ENCODE measurements around the gene MEF2A.
"Not testable (repeated sequence)": the region's sequence is repeated elsewhere in the genome, so short reads cannot be mapped to it uniquely, and the experiment has no call there.

The MEF2A gene

DNA sequence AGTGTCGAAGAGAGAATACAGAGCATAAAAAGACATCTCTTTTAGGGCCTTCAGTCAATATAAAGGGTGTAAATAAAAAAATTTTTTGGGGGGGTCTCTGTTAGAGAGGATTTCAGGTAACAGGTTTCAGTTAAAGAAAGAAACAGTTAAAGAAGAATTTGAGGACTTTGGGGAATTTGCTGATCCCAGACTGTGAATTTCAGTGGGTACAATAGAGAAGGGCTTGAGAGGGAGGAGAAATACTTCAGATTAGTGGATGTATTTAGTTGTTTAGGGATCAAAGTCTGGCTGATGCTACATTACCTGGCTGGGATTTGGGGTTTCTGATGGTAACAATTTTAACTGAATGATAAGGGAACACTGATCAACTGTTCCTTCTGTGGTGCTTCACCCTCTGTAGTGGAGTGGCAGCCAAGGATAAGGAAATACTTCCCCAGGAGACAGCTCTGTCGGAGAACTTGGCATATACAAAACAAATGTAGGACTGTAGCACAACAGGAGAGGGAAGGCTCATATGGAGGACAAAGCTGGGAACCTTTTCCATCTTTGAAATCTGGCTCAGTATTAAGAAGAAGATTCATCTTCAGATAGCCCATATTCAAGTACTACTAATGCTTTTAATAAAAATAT is 79.2 kb downstream of the MEF2A start:
- DNase-seq (ENCODE audit: low read depth in 2 of 2, low spot score in 1 of 2) = no peak

DNA sequence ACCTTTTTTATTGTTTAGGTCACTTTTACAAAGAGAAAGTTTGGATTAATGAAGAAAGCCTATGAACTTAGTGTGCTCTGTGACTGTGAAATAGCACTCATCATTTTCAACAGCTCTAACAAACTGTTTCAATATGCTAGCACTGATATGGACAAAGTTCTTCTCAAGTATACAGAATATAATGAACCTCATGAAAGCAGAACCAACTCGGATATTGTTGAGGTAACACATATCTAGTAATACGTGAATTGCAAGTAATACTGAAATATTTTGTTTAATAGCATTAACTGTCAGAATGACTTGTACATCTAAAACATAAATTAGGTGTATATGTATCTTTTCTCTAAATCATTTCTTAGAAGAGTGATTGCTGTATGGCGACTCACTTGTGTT is 79.8 kb downstream of the MEF2A start:
- DNase-seq (ENCODE audit: low read depth in 2 of 2, low spot score in 1 of 2) = no peak

- DNase-seq (ENCODE audit: low read depth in 2 of 2, low spot score in 1 of 2) = no peak
Measured at GRCh38 chr15:99645951-99646350, 80.2 kb downstream of the MEF2A start.

DNA sequence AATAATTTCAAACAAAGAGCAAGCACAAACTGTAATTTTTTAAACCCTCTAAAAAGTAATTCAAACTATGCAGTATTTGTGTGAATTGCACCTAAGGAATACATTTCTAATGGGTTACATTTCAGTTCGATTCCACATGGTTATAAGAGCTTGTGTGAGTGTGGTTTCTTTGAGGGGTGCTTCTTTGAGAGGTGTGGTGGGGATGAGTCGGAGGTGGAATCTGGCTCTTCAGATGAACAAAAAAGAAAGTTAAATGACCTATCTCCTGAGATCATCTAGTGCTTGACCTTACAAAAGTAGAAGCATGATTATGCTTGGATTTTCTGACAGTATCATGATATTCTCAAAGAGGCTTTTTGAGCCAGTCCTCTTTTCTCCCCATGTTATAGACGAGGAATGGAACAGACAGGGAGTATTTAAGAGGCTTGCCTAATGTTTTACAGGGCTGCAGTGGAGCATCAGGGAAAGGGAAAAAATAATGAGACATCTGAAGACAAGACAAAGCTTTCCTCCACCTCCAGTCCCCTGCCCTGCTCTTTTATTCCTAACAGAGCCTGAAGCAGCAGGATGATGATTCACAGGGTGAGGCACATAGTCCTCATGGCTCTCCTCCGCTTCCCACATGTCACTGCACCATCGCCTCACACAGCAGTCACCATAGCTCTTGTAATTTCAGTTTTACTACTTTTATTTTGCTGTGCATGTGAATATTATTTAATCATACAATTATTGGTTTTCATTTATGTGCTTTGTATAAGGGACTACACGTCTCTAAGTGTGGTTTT is 85.4 kb downstream of the MEF2A start:
- DNase-seq (ENCODE audit: low read depth in 2 of 2, low spot score in 1 of 2) = no peak

GRCh38 chr15:99656205-99656604 is 90.4 kb downstream of the MEF2A start:
- no peak for DNase-seq (ENCODE audit: low read depth in 2 of 2, low spot score in 1 of 2)

DNA sequence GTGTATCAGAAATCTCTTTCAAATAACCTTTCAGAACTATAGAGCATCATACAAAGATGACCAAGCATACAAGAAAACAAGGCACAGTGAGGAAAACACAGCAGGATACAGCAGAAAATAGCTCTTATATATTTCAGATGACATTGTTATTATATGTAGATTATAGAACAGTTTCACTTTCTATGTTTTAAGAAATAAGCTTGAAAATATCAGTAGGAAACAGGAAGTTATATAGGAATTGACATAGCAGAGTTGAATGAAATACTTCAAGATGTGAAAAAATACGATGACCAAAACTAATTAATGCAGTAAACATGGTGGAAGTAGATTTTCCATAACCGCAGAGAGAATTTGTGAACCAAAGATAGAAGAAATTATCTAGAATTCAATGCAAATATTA is 92.2 kb downstream of the MEF2A start:
- no peak for DNase-seq (ENCODE audit: low read depth in 2 of 2, low spot score in 1 of 2)

GRCh38 chr15:99662903-99663302 is 97.1 kb downstream of the MEF2A start:
- DNase-seq (ENCODE audit: low read depth in 2 of 2, low spot score in 1 of 2) = no peak

- not testable (repeated sequence) for DNase-seq (ENCODE audit: low read depth in 2 of 2, low spot score in 1 of 2)
Measured at GRCh38 chr15:99666073-99666472, 100.3 kb downstream of the MEF2A start.

DNA sequence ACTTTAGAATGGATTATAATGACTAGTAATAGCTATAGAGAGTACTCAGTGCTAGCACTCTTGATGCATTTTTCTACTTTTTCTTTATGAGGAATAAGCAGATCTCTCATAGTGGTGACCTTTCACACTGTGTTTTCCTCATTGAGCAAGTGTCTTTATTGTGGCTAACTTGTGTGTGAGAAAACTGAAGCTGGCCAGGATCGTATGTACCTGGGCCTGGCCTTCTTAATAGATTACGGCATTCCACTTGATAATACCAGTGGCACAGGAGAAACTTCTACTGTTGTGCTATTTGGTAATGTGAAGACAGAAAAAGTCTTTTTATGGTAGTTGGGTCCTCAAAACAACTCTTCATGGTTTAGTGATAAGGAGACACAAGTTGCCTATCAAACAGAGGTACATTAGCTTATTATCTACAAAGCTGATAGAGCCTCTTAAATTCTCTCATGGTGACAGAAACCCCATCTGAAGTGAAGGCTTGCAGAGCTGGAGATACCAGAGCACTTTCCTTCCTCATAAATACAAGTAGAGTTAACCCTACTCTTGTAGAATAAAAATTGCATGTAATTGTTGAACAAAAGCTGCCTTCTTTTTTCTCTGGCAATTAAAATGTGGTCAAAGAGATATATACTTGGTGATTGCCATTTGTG is 102.9 kb downstream of the MEF2A start:
- DNase-seq (ENCODE audit: low read depth in 2 of 2, low spot score in 1 of 2) = no peak

GRCh38 chr15:99669250-99669649 is 103.5 kb downstream of the MEF2A start:
- no peak for DNase-seq (ENCODE audit: low read depth in 2 of 2, low spot score in 1 of 2)

DNA sequence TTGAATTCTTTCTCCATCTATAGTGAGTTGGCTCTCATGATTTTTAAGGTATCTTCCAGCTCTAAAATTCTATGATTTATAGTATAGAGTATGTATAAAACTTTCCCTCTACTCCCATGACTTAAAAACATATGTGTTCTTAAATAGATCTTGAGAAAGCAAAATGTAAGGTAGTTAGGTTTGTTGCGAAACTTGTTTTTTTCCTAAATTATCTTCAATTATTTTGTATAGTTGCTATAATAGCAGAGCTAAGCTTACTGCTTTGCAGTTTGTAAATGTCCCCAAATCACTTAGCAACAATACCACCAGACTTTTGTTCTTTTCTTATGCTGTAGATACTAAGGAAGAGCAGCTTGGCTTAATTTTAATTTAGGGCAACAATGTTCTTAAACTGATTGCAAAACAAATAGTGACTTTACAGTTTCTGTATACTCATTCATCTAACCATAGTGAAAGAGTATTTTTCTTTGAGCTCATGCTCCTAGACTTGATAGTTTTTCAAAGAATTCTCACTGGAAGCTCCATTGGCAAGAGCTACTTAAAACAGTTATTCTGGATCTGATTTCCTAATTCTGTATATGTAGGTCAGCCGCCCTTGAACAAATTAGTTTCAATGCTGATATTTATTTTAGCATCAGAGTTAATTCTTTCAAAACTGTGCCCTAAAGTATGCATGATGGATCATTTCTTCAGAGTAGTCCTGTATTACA is 106.3 kb downstream of the MEF2A start:
- no peak for DNase-seq (ENCODE audit: low read depth in 2 of 2, low spot score in 1 of 2)

GRCh38 chr15:99673111-99673510 is 107.3 kb downstream of the MEF2A start:
- no peak for DNase-seq (ENCODE audit: low read depth in 2 of 2, low spot score in 1 of 2)

DNA sequence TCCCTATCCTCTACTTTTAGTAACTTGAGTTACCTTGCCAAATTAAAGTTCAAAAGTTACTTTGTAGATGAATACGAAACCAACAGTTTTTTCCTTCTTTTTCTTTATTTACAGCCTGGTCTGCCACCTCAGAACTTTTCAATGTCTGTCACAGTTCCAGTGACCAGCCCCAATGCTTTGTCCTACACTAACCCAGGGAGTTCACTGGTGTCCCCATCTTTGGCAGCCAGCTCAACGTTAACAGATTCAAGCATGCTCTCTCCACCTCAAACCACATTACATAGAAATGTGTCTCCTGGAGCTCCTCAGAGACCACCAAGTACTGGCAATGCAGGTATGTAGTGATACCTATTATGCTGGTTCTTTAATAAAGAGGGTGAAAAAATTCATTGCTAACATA is 108.5 kb downstream of the MEF2A start:
- DNase-seq (ENCODE audit: low read depth in 2 of 2, low spot score in 1 of 2) = no peak

DNA sequence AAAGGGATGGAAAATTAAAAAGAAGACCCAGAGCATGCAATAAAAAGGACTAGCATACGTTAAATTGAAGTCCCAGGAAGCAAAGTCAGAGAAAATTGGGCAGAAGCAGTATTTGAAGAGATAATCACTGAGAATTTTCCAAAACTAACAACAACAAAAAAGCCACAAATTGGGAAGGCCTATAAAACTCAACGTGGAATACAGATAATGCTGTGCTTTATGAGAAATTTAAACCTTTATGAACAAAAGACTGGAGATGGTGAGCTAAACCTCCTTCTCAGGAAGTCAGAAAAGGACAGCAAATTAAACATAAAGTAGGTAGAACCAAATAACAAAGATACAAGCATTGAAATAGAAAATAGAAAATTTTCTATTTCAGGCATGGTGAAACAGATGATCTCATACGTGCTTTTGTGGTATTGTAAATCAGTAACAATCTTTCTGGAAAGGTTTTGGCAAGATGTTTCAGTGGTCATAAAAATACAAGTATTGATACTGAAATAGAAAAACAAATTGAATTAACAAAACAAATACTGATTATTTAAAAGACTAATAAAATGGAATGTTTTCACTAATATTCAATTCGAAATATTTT is 111.9 kb downstream of the MEF2A start:
- no peak for DNase-seq (ENCODE audit: low read depth in 2 of 2, low spot score in 1 of 2)

- no peak for DNase-seq (ENCODE audit: low read depth in 2 of 2, low spot score in 1 of 2)
Measured at GRCh38 chr15:99680276-99680675, 114.5 kb downstream of the MEF2A start.

DNA sequence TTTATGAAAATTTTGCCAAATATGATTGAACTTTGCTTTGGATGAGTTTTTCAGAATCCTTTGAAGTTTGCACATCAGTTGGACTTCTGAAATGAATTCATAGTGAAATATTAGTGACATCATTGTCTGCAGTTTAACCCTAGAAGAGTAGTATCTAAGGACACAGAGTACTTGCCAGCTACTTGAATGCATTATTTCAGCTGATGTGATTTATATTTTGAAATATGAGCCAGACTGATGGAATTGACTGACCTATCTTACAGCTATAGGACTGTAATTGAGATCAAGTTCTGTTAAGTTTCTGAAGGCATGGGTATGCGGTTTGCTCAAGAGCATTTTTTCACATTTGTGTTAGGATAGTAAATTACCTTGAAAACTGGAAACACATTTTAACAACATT is 116.2 kb downstream of the MEF2A start:
- DNase-seq (ENCODE audit: low read depth in 2 of 2, low spot score in 1 of 2) = no peak

DNA sequence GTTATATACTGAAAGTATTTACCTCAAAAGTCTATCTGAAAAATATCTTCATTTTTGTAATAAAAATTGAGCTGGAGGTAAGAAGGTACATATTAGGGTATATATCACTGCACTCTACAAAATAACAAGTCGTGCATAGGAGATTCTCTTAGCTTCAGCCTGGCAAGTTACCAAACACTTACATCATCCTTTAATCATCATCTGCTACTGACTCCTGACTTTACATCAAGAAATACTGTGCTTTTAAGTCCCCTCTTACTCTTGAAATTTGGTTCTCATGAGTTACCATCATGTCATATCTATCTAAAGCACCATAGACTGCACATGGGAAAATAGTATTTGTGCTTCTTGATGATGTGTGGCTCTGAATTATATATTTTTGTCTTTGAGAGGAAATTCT is 116.7 kb downstream of the MEF2A start:
- no peak for DNase-seq (ENCODE audit: low read depth in 2 of 2, low spot score in 1 of 2)

DNA sequence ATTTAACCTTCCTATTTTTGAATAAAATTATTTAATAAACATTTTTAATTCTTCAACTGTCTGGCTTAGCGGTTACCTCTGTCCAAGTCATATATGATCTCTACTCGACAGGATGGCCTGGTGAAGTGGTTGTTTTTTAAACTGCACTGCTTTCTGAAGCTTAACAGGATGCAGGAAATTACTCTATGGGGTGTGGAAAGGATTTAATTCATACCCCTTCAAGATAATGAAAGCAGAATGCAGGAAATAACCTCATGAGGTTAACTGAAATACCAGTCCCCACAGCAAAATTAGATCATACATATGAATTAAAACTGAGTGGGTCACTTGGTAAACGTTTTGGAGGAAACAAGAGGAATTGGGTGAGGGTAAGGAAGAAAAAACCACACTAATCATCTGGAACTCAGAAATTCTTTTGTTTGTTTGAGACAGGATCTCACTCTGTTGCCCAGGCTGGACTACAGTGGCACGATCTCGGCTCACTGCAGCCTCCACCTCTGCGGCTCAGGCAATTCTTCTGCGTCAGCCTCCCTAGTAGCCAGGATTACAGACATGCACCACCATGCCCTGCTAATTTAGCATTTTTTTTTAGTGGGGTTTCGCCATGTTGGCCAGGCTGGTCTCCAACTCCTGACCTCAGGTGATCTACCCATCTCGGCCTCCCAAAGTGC is 117.4 kb downstream of the MEF2A start:
- no peak for DNase-seq (ENCODE audit: low read depth in 2 of 2, low spot score in 1 of 2)

DNA sequence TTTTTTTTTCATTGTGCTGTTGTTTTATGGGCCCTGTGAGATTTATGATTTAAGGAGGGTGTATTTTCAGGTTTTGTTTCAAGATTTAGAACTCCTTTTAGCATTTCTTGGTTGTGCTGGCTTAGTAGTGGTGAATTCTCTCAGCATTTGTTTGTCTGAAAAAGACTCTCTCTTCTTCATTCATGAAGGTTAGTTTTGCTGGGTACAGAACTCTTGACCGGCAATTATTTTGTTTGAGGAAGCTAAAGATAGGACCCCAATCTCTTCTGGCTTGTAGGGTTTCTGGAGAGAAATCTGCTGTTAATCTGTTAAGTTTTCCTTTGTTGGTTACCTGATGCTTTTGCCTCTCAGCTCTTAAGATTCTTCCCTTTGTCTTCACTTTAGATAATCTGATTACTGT is 120.5 kb downstream of the MEF2A start:
- no peak for DNase-seq (ENCODE audit: low read depth in 2 of 2, low spot score in 1 of 2)

DNA sequence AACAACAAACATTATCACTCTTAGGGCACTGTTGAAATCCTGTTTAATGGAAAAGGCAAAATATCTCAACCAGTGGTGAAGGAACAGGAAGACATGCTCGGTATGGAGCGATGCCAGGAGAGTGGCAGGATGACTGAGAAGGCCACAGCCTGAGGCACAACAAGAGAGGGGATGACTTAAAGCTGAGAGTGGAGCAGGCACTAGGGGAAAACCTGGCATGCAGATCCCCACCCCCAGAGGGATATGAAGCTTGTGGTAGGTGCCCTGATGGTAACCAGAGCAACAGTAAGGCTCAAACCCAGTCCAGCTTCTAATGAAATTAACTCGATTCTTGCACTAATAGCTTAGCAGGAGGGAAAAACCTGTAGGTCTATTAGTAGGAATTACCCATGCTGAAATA is 127.0 kb downstream of the MEF2A start:
- no peak for DNase-seq (ENCODE audit: low read depth in 2 of 2, low spot score in 1 of 2)

GRCh38 chr15:99696096-99696495 is 130.3 kb downstream of the MEF2A start:
- DNase-seq (ENCODE audit: low read depth in 2 of 2, low spot score in 1 of 2) = no peak

Data from stimulated activated CD8-positive, alpha-beta memory T cell treated with anti-CD3 and anti-CD28 coated beads, Interleukin-4, amount 100 ng/mL, for 1 hour (primary cell).